HG03457 (cell line): ENCODE results near the gene CNR2.
"Not testable (repeated sequence)": the region's sequence is repeated elsewhere in the genome, so short reads cannot be mapped to it uniquely, and the experiment has no call there.

ENCODE experiments used
- ATAC-seq: cut with Tn5 transposase; IDR thresholded peaks from one replicate; pipeline ENCODE4 v1.9.1; 2021; ENCODE audit warnings: moderate number of reproducible peaks; ENCODE audit not compliant: unreplicated experiment

Gene CNR2

GRCh38 chr1:23838401-23838866, 74.7 kb downstream of the CNR2 start:
- ATAC-seq, result no peak

DNA sequence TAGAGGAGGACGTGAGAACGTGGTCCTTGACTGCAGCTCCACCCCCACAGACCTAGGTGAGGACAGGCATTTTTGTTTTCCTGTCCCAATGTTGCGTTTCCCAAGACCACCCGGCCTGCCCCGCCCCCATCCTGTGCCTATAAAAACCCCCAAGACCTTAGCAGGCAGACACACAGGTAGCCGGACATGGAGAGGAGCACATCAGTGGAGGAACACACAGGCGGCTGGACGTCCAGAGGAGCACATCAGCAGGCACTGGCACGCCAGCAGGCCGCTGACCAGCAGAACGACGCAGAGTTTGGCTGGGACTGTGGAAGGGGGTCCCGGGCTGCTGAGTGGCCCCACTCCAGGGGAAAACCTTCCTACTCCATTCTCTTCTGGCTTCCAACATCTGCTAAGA, 75.3 kb downstream of the CNR2 start:
- no peak for ATAC-seq

- no peak for ATAC-seq
Measured at GRCh38 chr1:23836037-23836436, 77.1 kb downstream of the CNR2 start.

GRCh38 chr1:23834156-23834555, 79.0 kb downstream of the CNR2 start:
- not testable (repeated sequence) for ATAC-seq

GRCh38 chr1:23827717-23828116, 85.4 kb downstream of the CNR2 start:
- no peak for ATAC-seq

GRCh38 chr1:23826590-23826989, 86.6 kb downstream of the CNR2 start:
- ATAC-seq, result not testable (repeated sequence)

GRCh38 chr1:23825762-23826522, 87.2 kb downstream of the CNR2 start:
- no peak for ATAC-seq

DNA sequence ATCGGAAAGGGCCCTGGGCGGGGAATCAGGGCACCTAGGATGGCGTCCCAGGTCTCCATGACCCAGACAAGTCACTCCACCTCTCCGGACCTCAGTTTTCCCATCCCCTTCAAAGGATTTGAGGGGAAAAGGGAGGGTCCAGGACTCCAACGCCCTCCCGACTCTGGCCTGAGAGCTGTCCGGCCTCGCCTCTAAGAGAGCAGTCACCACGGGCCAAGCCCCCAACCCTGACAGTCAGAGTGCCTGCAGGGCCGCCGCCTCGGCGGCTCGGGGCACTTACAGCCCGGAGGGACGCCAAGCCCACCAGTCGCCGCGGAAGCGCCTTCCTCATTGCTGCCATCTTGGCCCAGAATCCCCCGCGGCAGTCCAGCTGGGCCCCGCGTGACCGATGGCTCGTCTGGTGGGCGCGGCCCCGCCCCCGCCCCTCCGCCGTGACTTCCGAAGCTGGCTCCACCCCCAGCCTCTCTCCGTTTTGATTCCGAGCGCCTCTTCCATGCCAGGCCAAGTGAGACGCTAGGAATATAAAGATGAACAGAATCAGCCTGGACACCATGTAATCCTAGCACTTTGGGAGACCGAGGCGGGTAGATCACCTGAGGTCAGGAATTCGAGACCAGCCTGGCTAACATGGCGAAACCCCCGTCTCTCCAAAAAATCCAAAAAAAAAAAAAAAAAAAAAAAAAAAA, 87.9 kb downstream of the CNR2 start, which contains the start of gene HMGCL:
HMGCL (minus strand) TSS at position 354 of the 686 bp plus-strand sequence; CDS start at position 340, 14 bp downstream.
- ATAC-seq, result peak; percentile 66

GRCh38 chr1:23824711-23825075, 88.5 kb downstream of the CNR2 start:
- ATAC-seq, result no peak

DNA sequence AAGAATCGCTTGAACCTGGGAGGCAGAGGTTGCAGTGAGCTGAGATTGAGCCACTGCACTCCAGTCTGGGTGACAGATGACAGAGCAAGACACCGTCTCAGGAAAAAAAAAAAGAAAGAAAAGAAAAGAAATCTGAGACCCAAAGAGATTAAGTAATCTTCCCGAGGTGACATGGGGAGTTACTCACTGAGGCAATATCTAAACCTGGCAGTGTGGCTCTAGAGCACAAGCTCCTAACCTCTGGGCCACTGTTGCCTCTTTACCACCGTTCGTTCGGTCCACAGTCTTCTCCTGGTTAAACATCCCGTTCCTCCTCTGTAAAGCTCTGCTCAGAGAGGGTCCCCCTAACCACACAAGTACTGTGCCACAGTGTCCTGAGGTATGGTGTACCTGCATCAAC, 89.4 kb downstream of the CNR2 start:
- ATAC-seq, result no peak
